GM18873 (cell line): ENCODE data around the gene COX6B2.
"Not testable (repeated sequence)": the region's sequence is repeated elsewhere in the genome, so short reads cannot be mapped to it uniquely, and the experiment has no call there.

ENCODE experiments used
- ATAC-seq: cut with Tn5 transposase; IDR thresholded peaks from one replicate; pipeline ENCODE4 v1.9.1; 2021; ENCODE audit warnings: mild to moderate bottlenecking, moderate library complexity, moderate number of reproducible peaks; ENCODE audit not compliant: unreplicated experiment, low FRiP score

COX6B2 gene

DNA sequence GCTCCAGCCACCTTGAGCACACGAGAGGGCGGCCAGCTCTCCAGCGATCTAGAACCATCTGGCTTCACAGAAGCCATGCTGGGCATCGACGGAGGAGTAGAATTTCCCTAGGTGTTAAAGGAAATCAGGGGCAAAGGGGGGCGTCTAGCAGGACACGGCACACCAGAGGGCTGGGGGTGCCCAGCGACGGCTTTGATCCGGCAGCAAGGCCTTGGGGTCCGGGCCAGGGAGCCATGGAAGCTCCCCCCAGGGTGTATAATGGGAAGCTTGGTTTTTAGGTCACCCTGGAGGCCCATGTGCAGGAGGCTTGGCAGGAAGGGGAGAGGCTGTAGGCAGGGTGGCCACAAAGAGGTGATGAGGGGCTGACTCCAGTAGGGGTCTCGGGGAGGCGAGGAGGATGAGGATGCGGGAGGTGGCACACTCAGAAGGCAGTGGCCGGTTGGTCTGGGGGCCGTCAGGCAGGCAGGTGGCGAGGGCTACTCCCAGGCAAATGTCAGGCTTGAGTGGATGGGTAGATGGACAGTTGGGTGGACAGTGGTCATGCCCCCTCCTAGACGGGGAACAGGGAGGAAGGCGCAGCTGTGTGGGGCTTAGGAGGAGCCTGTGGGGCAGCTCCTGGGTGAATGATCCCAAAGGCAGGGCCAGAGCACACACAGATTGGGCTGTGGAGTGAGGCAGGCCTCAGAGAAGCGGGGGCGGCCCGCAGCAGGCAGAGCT is 9.3 kb downstream of the COX6B2 start:
- ATAC-seq: no peak

DNA sequence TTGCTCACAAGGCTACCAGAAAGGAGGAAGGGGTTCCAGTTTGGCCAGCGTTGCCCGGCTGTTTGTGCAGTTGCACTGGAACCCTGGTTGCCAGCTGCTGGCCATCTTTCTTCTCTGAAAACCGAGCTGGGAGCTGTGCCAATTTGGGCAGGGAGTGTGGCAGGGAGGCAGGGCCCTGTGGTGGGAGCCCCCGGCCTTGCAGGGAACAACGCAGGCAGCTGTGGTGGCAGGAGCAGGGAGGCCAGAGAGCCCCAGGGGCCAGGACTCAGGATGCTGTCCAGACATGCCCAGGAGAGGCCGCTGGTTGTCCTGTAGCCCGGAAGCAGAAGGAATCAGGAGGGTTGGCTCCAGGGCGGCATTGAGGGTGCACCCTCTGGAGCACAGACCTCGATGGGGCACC is 10.1 kb downstream of the COX6B2 start:
- ATAC-seq: no peak

DNA sequence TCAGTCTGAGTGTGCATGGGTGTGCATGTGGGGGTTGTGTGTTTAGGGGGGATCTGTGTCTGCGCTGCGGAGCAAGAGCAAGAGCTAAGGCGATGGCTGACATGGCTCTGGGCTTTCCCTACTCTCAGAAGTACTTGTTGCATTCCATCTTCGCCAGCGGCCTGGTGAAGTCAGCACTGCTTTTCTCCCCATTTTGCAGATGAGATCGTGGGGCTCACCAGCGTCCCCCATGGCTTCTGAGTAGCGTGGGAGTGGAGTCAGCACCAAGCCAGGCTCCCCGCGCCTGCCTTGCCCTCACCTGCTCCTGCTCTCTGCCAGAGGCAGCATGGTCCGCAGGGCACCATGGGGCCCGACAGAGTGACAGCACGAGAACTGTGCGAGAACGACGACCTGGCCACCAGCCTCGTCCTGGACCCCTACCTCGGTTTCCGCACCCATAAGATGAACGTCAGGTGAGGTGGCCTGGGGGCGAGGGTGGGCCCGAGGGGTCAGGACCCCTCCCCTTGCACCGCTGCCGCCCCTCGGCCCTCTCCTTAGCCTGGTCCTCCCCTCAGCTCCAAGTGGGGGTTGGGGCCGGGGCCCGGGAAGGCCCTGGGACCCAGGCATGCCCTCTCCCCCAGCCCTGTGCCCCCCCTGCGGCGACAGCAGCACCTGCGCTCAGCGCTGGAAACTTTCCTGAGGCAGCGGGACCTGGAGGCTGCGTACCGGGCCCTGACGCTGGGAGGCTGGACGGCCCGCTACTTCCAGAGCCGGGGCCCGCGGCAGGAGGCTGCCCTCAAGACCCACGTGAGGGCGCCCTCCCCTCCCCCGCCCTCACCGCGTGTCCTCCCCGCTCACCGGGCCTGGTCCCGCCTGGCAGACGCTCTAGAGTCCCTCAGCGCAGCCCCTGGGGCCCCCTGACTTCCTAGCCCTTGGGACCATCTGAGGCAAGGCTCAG is 12.7 kb downstream of the COX6B2 start:
- ATAC-seq: no peak

- ATAC-seq: no peak
These were observed 13.3 kb downstream of the COX6B2 start for GRCh38 chr19:55341171-55341588.

DNA sequence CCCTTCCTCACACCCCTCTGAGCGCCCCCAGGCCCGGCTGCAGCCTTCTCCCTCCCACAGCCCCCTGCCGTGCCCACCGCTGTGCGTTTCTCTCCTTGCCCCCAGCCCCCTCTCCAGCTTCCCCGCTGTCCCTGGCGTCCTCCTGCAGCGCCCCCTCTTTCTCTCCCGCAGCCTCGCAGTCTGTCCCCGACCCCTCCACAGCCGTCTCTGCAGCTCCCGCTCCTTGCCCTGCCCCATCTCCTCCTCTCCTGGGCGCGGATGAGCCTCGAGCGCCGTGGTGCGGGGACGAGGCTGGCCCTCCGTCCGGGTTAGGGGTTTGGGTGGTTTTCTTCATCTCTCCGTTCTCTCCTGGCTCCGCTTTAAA is 13.8 kb downstream of the COX6B2 start:
- no peak for ATAC-seq

GRCh38 chr19:55339889-55340783 is 14.4 kb downstream of the COX6B2 start:
- ATAC-seq: no peak

GRCh38 chr19:55339105-55339888 is 15.2 kb downstream of the COX6B2 start, which contains the start of gene KMT5C:
TSS of gene KMT5C (plus strand) at chr19:55339876. CDS start at chr19:55341937, 2,061 bp downstream.
- peak; percentile 91 for ATAC-seq

DNA sequence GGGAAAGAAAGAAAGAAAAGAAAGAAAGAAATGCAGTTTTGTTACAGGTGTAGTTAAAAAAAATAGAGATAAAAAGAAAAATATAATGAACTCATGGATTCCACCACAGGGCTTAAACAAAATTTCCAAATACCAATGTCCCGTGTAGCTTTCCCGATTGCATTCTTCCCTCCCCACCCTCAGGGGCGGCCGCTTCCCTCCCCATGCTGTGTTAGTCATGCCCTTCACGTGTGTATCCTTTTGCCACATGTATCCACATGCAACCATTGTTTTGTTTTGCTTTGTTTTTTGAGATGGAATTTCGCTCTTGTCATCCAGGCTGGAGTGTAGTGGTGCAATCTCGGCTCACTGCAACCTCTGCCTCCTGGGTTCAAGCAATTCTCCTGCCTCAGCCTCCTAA is 18.4 kb downstream of the COX6B2 start:
- no peak for ATAC-seq

DNA sequence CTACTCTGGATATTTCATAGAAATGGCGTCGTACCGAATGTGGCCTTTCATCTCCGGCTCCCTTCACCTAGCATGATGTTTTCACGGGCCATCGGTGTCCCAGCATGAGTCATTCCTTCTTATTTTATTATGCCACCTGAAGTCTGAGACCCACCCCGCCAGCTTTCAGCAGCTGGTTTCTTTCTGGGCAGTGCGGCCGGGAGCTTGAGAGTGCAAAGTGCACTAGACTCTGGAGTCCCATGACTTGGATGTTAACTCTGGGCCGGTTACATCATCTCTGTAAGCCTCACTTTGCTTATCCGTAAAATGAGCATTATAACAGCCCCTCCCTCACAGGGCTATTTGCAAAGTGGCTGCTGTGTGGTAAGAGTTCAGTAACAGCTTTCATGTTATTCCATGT is 20.6 kb downstream of the COX6B2 start:
- ATAC-seq: no peak

GRCh38 chr19:55329791-55330190 is 24.7 kb downstream of the COX6B2 start:
- ATAC-seq: not testable (repeated sequence)

DNA sequence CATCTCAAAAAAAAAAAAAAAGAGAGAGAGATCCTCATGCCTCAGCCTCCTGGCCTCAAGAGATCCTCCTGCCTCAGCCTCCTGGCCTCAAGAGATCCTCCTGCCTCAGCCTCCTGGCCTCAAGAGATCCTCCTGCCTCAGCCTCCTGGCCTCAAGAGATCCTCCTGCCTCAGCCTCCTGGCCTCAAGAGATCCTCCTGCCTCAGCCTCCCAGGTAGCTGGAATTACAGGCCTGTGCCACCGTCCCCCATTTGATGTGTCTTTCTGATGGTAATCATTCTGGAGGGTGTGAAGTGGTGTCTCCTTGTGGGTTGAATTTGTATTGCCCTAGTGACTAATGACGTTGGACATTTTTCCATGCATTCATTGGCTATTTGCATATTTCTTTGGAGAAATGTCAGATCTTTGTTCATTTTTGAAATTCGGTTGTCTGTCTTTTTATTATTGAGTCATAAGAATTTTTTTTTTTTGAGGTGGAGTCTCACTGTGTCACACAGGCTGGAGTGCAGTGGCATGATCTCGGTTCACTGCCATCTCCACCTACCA is 25.7 kb downstream of the COX6B2 start:
- not testable (repeated sequence) for ATAC-seq

- ATAC-seq: no peak
These were observed 29.3 kb downstream of the COX6B2 start, which contains the start of gene TMEM150B for GRCh38 chr19:55325172-55325571. TSS of gene TMEM150B (minus strand) at chr19:55325341. CDS start at chr19:55321036, 4,305 bp downstream.

GRCh38 chr19:55324662-55325061 is 29.9 kb downstream of the COX6B2 start:
- ATAC-seq: no peak

GRCh38 chr19:55322204-55322885 is 32.2 kb downstream of the COX6B2 start:
- no peak for ATAC-seq

DNA sequence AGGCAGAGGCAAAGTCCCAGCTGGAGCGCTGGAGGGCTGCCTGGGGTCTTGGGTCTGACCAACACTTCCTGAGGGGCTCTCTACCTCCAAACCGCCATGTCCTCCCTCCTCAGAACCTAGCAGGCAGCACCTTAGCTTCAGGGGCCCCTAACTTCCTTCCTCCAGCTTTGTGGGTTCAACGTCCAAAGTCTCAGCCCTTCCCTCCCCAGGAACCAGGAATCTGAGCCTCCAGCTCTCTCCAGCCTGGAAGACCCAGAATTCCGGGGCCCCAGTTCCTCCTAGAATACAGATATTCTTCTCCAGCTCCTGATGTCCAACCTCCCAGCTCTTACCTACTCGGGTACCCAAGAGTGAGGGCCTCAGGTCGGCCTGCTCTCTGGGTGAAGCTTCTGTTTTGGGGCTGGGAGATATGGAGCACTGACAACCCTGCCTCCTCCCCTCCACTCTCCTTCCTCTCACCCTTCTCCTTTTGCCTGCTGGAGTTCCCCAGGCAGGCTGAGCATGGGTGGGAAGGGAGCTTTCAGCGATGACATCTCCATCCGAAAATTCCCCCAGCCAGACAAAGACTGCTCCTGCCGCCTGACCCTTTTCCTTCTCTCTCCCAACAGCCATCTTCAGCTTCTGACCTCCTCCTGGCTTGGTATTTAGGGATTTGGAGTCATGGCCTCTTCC is 32.9 kb downstream of the COX6B2 start:
- ATAC-seq: no peak

GRCh38 chr19:55320844-55321419 is 33.6 kb downstream of the COX6B2 start:
- no peak for ATAC-seq

- ATAC-seq: no peak
These were observed 34.7 kb downstream of the COX6B2 start for GRCh38 chr19:55319785-55320184.

DNA sequence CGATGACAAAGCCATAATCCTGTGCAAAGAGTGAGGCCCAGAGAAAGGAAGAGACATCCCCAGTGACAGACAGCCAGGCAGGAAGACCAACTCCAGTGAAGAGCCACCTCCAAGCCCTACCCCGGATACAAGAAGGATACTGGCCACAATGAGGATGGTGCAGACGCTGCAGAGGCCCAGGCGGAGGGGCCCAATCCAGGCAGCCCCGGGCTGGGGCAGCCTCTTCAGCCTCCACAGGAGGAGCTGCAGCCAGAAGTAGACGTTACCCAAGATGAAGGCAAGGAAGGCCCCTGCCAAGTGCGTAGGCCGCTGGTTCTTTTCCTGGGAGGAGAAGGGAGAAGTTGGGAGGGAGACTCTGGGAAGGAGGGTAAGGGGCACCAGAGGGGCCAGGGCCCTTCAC is 37.9 kb downstream of the COX6B2 start:
- ATAC-seq: no peak
